Measurements from ENCODE around the gene ZFYVE26. TPM values are rescaled to one million over a fixed set of nuclear protein-coding genes. Genes with fewer than 3 reads are reported as not detected.

The ZFYVE26 gene
- total and polyA plus RNA-seq, 2 of the 8 experiments (the other 6 are each of a cell fraction or from before 2014, with no cell fraction given): 13.0 to 23.3 TPM

- TF ChIP-seq SIN3A (conservative IDR thresholded peaks at IDR 0.05 in 1 of 2, IDR thresholded peaks at IDR 0.05 in 1 of 2; ENCODE audit: low read depth in 1 of 2, low read length in 2 of 2) (no peak), POU5F1 (IDR thresholded peaks at IDR 0.05; ENCODE audit: low read depth, low read length) (no peak), CHD2 (IDR thresholded peaks at IDR 0.05; ENCODE audit: low read length) (no peak), JUN (IDR thresholded peaks at IDR 0.05; ENCODE audit: low read depth, low read length) (no peak), EGR1 (IDR thresholded peaks at IDR 0.05; ENCODE audit: borderline replicate concordance, low read depth, low read length) (no peak), SP2 (IDR thresholded peaks at IDR 0.05; ENCODE audit: low read length) (no peak)
Measured at GRCh38 chr14:67735336-67736147, 80.8 kb downstream of the ZFYVE26 start (continued).

All from H1 (cell line).